HCT116 (cell line): ENCODE measurements around the gene RGS12. TPM values are rescaled to one million over a fixed set of nuclear protein-coding genes. Genes with fewer than 3 reads are reported as not detected.

ENCODE experiments used
- ATAC-seq: fragments of 200-7000 bp; cut with Tn5 transposase; 2 replicates; pipeline ENCODE4 v1.9.1; 2020; ENCODE audit warnings: mild to moderate bottlenecking, moderate library complexity
- BruUV-seq: library from RNA; stranded (reverse); fragments of 400-500 nt; replicated peaks from 2 replicates; lab custom pipeline; 2021; lab: Mats Ljungman, UMichigan
- CTCF ChIA-PET: fragments of 300-600 bp; sonication (Branson Sonifier 250); formaldehyde crosslinking; loops from one replicate; lab custom pipeline; 2021; ENCODE audit warnings: antibody characterized with exemption; lab: Charles Lee
- POLR2A ChIA-PET: fragments of 300-600, 350-600 bp; sonication (Branson Sonifier 250); formaldehyde crosslinking; loops from one replicate; lab custom pipeline; 2021; ENCODE audit warnings: antibody characterized with exemption; lab: Charles Lee
- RAD21 ChIA-PET, 2 experiments: fragments of 300-600 bp; sonication (Branson Sonifier 250); formaldehyde crosslinking; loops; one replicate each; lab custom pipeline; 2023; ENCODE audit warnings: low total read pairs in 2 of 2; ENCODE audit not compliant: uncharacterized antibody in 2 of 2, unreplicated experiment in 2 of 2, low non-redundant PET in 1 of 2; lab: Charles Lee
- DNase-seq: peaks from one replicate; pipeline ENCODE4 v3.0.0-alpha.2; 2010; ENCODE audit warnings: low read depth, low spot score
- H2AFZ ChIP-seq: fragments of 200-600 bp; shearing (Covaris generic), sonication (generic); 2 replicates; pipeline ENCODE4 v1.6.1; 2017; ENCODE audit warnings: low read depth, mixed run types, mixed read lengths, antibody characterized with exemption, low read length; ENCODE audit not compliant: poor library complexity, severe bottlenecking
- H3K27ac ChIP-seq: 2 replicates; pipeline ENCODE4 v1.5.1; 2012; ENCODE audit warnings: low read depth, low read length
- H3K27me3 ChIP-seq: fragments of 200-600 bp; sonication (generic); 2 replicates; pipeline ENCODE4 v1.6.1; 2016; ENCODE audit warnings: mixed run types, low read length, mixed read lengths; ENCODE audit not compliant: insufficient read depth
- H3K36me3 ChIP-seq, 2 experiments: fragments of 200-500 bp in 1 of 2; fragments of 200-600 bp in 1 of 2; sonication (Bioruptor generic) in 1 of 2; sonication (generic) in 1 of 2; 2 replicates each; pipeline versions ENCODE4 v1.5.1 to v1.6.1; 2014 to 2016; ENCODE audit warnings: low read length in 2 of 2, inconsistent platforms in 1 of 2, mixed read lengths in 1 of 2, mixed run types in 1 of 2; ENCODE audit not compliant: insufficient read depth in 2 of 2, control insufficient read depth in 1 of 2
- H3K4me1 ChIP-seq, 2 experiments: fragments of 200-600 bp in 1 of 2; sonication (generic) in 1 of 2; 2 replicates each; pipeline versions ENCODE4 v1.5.1 to v1.6.1; 2012 to 2017; ENCODE audit warnings: low read length in 2 of 2, inconsistent platforms in 1 of 2, mild to moderate bottlenecking in 1 of 2, mixed read lengths in 1 of 2, mixed run types in 1 of 2, moderate library complexity in 1 of 2; ENCODE audit not compliant: insufficient read depth in 2 of 2, control insufficient read depth in 1 of 2
- H3K4me2 ChIP-seq: fragments of 200-600 bp; sonication (generic); 2 replicates; pipeline ENCODE4 v1.6.1; 2017; ENCODE audit warnings: mixed run types, low read length, mixed read lengths
- H3K4me3 ChIP-seq, 2 experiments: fragments of 200-600 bp in 1 of 2; sonication (generic) in 1 of 2; replicated peaks in 1 of 2; 2 replicates each; pipeline ENCODE4 v1.5.1; 2011 to 2016; ENCODE audit warnings: low read length in 2 of 2, control low read depth in 1 of 2, low read depth in 1 of 2, mild to moderate bottlenecking in 1 of 2, mixed read lengths in 1 of 2, mixed run types in 1 of 2
- H3K79me2 ChIP-seq: fragments of 200-600 bp; sonication (generic); 2 replicates; pipeline ENCODE4 v1.6.1; 2017; ENCODE audit warnings: mild to moderate bottlenecking, mixed run types, low read length, moderate library complexity, mixed read lengths; ENCODE audit not compliant: insufficient read depth
- H3K9ac ChIP-seq: fragments of 200-600 bp; sonication (generic); 2 replicates; pipeline ENCODE4 v1.6.1; 2016; ENCODE audit warnings: low read length, mixed read lengths
- H3K9me2 ChIP-seq: fragments of 200-600 bp; sonication (generic), shearing (Covaris generic); 2 replicates; pipeline ENCODE4 v1.6.1; 2017; ENCODE audit warnings: mixed run types, mild to moderate bottlenecking, moderate library complexity; ENCODE audit not compliant: insufficient read depth
- H3K9me3 ChIP-seq, 2 experiments: fragments of 200-500 bp in 1 of 2; fragments of 200-600 bp in 1 of 2; sonication (Bioruptor generic) in 1 of 2; sonication (generic) in 1 of 2; 2 replicates each; pipeline ENCODE4 v1.6.1; 2014 to 2017; ENCODE audit warnings: low read length in 2 of 2, mixed read lengths in 2 of 2, inconsistent platforms in 1 of 2, low read depth in 1 of 2, mild to moderate bottlenecking in 1 of 2, mixed run types in 1 of 2, moderate library complexity in 1 of 2; ENCODE audit not compliant: control insufficient read depth in 1 of 2, insufficient read depth in 1 of 2
- H4K20me1 ChIP-seq: fragments of 200-600 bp; sonication (generic), shearing (Covaris generic); 2 replicates; pipeline ENCODE4 v1.6.1; 2017; ENCODE audit warnings: mixed run types, mild to moderate bottlenecking, moderate library complexity; ENCODE audit not compliant: insufficient read depth
- CEBPB ChIP-seq: IDR thresholded peaks from 2 replicates; pipeline ENCODE4 v1.6.1; 2012; ENCODE audit warnings: low read depth
- EGR1 ChIP-seq: IDR thresholded peaks from 2 replicates; pipeline ENCODE4 v1.6.1; 2012; ENCODE audit warnings: low read depth
- EZH2phosphoT487 ChIP-seq: fragments of 200-600 bp; IDR thresholded peaks from 2 replicates; pipeline ENCODE4 v1.6.1; 2018; ENCODE audit warnings: antibody characterized with exemption, borderline replicate concordance
- FOSL1 ChIP-seq: IDR thresholded peaks from 2 replicates; pipeline ENCODE4 v1.6.1; 2012; ENCODE audit warnings: low read depth
- JUND ChIP-seq: IDR thresholded peaks from 2 replicates; pipeline ENCODE4 v1.6.1; 2012
- POLR2A ChIP-seq: IDR thresholded peaks from 2 replicates; pipeline ENCODE4 v1.7.0; 2011; ENCODE audit warnings: borderline replicate concordance; ENCODE audit not compliant: insufficient read depth, insufficient read length; ENCODE audit errors: extremely low read depth
- POLR2AphosphoS5 ChIP-seq: IDR thresholded peaks from 2 replicates; pipeline ENCODE4 v1.6.1; 2011; ENCODE audit warnings: mild to moderate bottlenecking, low read depth, low read length, moderate library complexity
- RAD21 ChIP-seq: IDR thresholded peaks from 2 replicates; pipeline ENCODE4 v1.6.1; 2012; ENCODE audit warnings: low read depth, mild to moderate bottlenecking
- SP1 ChIP-seq: IDR thresholded peaks from 2 replicates; pipeline ENCODE4 v1.6.1; 2012; ENCODE audit warnings: low read depth
- TCF7L2 ChIP-seq: IDR thresholded peaks from 2 replicates; pipeline ENCODE4 v1.7.0; 2011; ENCODE audit warnings: borderline replicate concordance, inconsistent platforms; ENCODE audit not compliant: insufficient read depth, insufficient read length; ENCODE audit errors: extremely low read depth
- YY1 ChIP-seq: IDR thresholded peaks from 2 replicates; pipeline ENCODE4 v1.6.1; 2011; ENCODE audit warnings: low read length, low read depth, moderate library complexity, mild to moderate bottlenecking; ENCODE audit not compliant: insufficient replicate concordance; ENCODE audit errors: extremely low read depth
- ZFX ChIP-seq: fragments of 450-650 bp; IDR thresholded peaks from 2 replicates; pipeline ENCODE4 v1.6.1; 2017
- intact Hi-C: fragments of 100-400 bp; cut with micrococcal nuclease; formaldehyde crosslinking; loops from 2 replicates; pipeline ENCODE4 v1.10.0; 2022
- total RNA-seq: library from RNA; stranded (reverse); gene quantifications from one replicate; pipeline ENCODE4 v1.2.1, GENCODE V29; 2021; ENCODE audit not compliant: unreplicated experiment
- TF ChIP-seq, protein P1 (sequence below): IDR thresholded peaks from 2 replicates; pipeline ENCODE4 v1.6.1; 2012
- TF ChIP-seq, protein P2 (sequence below): IDR thresholded peaks from 2 replicates; pipeline ENCODE4 v1.6.1; 2012
- TF ChIP-seq, protein P3 (sequence below), 3 experiments: fragments of 200-600 bp in 1 of 3; sonication (generic) in 1 of 3; IDR thresholded peaks in 2 of 3; conservative IDR thresholded peaks in 1 of 3; 2 replicates each; pipeline ENCODE4 v1.5.1; 2012 to 2017; ENCODE audit warnings: low read depth in 2 of 3, low read length in 2 of 3, antibody characterized with exemption in 1 of 3, borderline replicate concordance in 1 of 3, control low read depth in 1 of 3, mild to moderate bottlenecking in 1 of 3, mixed read lengths in 1 of 3, mixed run types in 1 of 3, moderate library complexity in 1 of 3; ENCODE audit not compliant: insufficient read depth in 1 of 3

Gene RGS12
- total RNA-seq, 1 experiment from 2014 or later: 22.2 TPM

DNA sequence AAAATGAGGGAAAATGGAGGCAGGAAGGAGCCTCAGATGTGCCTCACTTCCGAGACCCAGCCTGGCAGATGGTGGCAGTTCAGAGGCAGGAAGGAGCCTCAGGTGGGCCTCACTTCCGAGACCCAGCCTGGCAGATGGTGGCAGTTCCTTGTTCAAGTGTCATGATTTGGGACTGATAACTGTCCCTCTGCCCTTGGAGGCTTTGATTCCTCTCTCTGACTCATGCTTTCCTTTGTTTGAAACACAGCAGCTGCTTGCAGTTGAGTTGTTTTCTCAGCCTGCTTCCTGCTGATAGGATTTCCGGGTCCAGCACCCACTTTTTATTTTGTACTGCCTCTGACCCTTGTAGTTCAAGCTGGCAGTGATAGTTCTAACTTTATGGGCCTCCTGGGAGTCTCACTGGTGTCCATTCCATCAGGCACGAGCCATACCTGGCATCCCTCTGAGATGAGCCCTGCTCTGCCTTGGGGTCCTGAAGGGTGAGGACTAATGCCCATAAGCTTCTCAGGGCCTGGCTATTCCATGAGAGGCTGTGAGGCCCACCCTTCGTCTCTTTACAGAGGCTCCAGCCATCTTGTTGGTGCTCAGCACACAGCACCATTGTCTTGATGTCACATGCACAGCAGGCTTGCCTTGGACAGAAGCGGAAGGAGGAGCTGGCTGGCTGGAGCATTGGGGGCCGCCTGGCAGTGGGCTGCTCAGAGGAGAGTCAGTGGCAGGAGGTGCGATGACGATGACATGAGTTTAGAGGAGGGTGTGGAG, 13.0 kb downstream of the RGS12 start:
- Histone ChIP-seq H3K4me2 (no peak overlapping the region), H3K9me3 (no peaks in the 10 kb centered on the region), H4K20me1 (no peaks in the 10 kb centered on the region), H3K27ac (no peak overlapping the region), H3K27me3 (no peaks in the 10 kb centered on the region), H3K36me3 (no peaks in the 10 kb centered on the region), H3K9me2 (no peaks in the 10 kb centered on the region), H3K4me1 (peaks cover 0 to 10% of the 10 kb centered on the region in 2 experiments; a peak in 1 of 4 replicates), H3K9ac (no peak overlapping the region), H3K4me3 (no peak overlapping the region), H3K79me2 (0 out of 2 replicates have a peak, but pooled peaks cover 11% of the 10 kb centered on the region), H2AFZ (no peak overlapping the region)
- DNase-seq (no peak), ATAC-seq (no peak)
- ChIA-PET CTCF (no interaction called here), RAD21 (no interaction called here), POLR2A (no interaction called here)
- BruUV-seq: no TSS peak
- TF ChIP-seq SP1 (no peak), RAD21 (no peak), ZFX (no peak), YY1 (no peak), CEBPB (no peak), POLR2A (no peak), JUND (no peak), FOSL1 (no peak), POLR2AphosphoS5 (no peak), EZH2phosphoT487 (no peak), TCF7L2 (no peak), EGR1 (no peak)
- TF ChIP-seq, protein P1, sequence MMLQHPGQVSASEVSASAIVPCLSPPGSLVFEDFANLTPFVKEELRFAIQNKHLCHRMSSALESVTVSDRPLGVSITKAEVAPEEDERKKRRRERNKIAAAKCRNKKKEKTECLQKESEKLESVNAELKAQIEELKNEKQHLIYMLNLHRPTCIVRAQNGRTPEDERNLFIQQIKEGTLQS: no peak
- TF ChIP-seq, protein P2, sequence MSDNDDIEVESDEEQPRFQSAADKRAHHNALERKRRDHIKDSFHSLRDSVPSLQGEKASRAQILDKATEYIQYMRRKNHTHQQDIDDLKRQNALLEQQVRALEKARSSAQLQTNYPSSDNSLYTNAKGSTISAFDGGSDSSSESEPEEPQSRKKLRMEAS: no peak
- TF ChIP-seq, protein P3, sequence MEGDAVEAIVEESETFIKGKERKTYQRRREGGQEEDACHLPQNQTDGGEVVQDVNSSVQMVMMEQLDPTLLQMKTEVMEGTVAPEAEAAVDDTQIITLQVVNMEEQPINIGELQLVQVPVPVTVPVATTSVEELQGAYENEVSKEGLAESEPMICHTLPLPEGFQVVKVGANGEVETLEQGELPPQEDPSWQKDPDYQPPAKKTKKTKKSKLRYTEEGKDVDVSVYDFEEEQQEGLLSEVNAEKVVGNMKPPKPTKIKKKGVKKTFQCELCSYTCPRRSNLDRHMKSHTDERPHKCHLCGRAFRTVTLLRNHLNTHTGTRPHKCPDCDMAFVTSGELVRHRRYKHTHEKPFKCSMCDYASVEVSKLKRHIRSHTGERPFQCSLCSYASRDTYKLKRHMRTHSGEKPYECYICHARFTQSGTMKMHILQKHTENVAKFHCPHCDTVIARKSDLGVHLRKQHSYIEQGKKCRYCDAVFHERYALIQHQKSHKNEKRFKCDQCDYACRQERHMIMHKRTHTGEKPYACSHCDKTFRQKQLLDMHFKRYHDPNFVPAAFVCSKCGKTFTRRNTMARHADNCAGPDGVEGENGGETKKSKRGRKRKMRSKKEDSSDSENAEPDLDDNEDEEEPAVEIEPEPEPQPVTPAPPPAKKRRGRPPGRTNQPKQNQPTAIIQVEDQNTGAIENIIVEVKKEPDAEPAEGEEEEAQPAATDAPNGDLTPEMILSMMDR (IDR thresholded peaks at IDR 0.05 in 2 of 3, conservative IDR thresholded peaks at IDR 0.05 in 1 of 3; ENCODE audit: borderline replicate concordance in 1 of 3, insufficient read depth in 1 of 3, low read depth in 2 of 3, low read length in 2 of 3): no peak
- intact Hi-C loops: no loop called here
